ENCODE measurements around the gene SCARB2. TPM values are rescaled to one million over a fixed set of nuclear protein-coding genes. Genes with fewer than 3 reads are reported as not detected.

SCARB2 gene
- total and polyA plus RNA-seq, 2 donors = 34.7 to 46.6 TPM

DNA sequence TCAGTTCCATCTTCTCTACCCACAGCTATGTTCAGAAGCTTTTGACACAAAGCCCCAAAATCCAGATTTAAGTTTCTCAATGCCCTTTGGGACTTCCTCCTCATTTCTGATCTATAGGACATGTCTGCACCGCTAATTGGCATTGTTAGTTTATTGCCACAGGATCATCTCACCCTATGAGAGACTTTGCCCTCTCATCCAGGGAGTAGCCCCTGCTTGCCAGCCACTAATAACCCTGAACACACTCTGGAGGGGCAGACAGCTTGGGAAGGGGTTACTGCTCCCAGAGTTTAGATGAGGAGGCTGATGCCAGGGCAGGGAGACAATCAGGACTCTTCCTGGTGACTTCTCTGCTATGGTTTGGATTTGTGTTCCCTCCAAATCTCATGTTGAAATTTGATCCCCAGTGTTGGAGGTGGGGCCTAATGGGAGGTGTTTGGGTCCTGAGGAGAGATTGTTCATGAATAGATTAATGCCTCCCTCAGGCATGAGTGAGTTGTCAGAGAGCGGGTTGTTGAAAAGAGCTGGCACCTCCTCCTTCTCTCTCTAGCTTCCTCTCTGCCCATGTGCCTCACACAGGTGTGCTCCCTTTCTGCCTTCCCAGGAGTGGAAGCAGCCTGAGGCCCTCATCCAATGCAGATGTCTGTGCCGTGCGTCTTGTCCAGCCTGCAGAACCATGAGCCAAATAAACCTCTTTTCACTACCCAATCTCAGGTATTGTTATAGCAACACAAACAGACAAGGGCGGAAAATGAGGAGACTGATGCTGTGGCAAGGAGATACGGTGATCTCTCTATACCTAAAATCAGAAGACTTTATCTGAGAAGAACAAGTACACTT, 3.6 kb upstream of the SCARB2 start:
- no peak for DNase-seq (ENCODE audit: low read depth in 6 of 9, low spot score in 9 of 9)
- 97% methylated on average over 6 of the region's 6 CpGs for WGBS
- H3K4me1 ChIP-seq (ENCODE audit: control insufficient read depth in 2 of 2, insufficient read depth in 2 of 2, low read length in 2 of 2) = peaks cover 20 to 22% of the 10 kb centered on the region in 2 donors

DNA sequence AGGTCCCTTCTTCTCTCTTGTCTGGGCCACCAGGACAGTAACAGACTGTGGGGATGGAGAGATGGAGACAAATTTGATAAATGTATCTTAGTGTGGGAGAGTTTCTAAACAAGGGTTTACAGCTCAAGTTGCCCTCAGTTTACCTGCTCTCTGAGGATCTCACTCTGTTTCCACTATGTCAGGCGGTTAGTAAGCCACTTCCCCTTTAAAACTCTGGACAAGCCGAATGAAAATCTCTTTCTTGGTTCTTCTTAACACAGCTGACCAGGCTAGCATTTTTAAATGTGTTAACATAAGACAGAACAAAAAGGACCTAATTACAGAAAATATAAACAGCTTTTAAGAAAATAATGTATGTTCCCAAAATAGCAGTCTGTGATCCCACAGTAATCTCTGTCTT, 2.9 kb upstream of the SCARB2 start:
- no peak overlapping the region for H3K4me3 ChIP-seq (ENCODE audit: low read length in 2 of 2)
- 95% methylated on average over 2 of the region's 2 CpGs for WGBS
- H3K4me1 ChIP-seq (ENCODE audit: control insufficient read depth in 2 of 2, insufficient read depth in 2 of 2, low read length in 2 of 2) = peaks cover 20 to 24% of the 10 kb centered on the region in 2 donors
- H3K27me3 ChIP-seq (ENCODE audit: control insufficient read depth in 2 of 2, insufficient read depth in 1 of 2, low read length in 1 of 2) = peaks cover 3 to 34% of the 10 kb centered on the region in 2 donors
- no peak for DNase-seq (ENCODE audit: low read depth in 6 of 9, low spot score in 9 of 9)
- H3K36me3 ChIP-seq (ENCODE audit: control insufficient read depth in 2 of 2, insufficient read depth in 2 of 2, low read length in 1 of 2) = no peaks in the 10 kb centered on the region
- no peak overlapping the region for H3K27ac ChIP-seq (ENCODE audit: low read depth in 1 of 2, low read length in 1 of 2)
- H3K9me3 ChIP-seq (ENCODE audit: control insufficient read depth in 2 of 2, insufficient read depth in 1 of 2, low read length in 1 of 2) = peaks cover 0 to 2% of the 10 kb centered on the region in 2 donors

More for the DNA sequence above, 3.6 kb upstream of the SCARB2 start:
- Histone ChIP-seq H3K9me3 (ENCODE audit: control insufficient read depth in 2 of 2, insufficient read depth in 1 of 2, low read length in 1 of 2) (peaks cover 0 to 2% of the 10 kb centered on the region in 2 donors), H3K27ac (ENCODE audit: low read depth in 1 of 2, low read length in 1 of 2) (no peak overlapping the region), H3K27me3 (ENCODE audit: control insufficient read depth in 2 of 2, insufficient read depth in 1 of 2, low read length in 1 of 2) (peaks cover 3 to 28% of the 10 kb centered on the region in 2 donors), H3K36me3 (ENCODE audit: control insufficient read depth in 2 of 2, insufficient read depth in 2 of 2, low read length in 1 of 2) (no peaks in the 10 kb centered on the region), H3K4me3 (ENCODE audit: low read length in 2 of 2) (no peak overlapping the region)

DNA sequence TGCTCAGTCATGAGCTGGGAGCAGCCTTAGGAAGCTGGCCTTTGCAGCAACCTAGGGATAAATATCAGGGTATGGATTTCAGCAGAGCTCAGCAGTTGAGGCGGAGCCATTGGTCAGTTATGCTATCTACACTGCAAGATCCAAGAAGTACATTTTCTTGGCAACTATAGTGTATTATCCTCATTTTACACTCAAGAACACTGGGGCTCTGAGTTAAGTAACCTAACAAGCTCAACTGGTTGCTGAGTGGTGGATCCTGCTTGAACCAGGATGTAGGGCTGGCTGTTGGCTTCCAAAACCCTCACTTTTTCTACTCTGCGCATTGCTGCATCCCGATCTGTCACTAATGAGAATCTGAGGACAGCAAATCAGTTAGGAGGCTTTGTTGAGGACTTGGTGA, 1.5 kb upstream of the SCARB2 start:
- peaks cover 0 to 2% of the 10 kb centered on the region in 2 donors for H3K9me3 ChIP-seq (ENCODE audit: control insufficient read depth in 2 of 2, insufficient read depth in 1 of 2, low read length in 1 of 2)
- H3K27ac ChIP-seq (ENCODE audit: low read depth in 1 of 2, low read length in 1 of 2) = no peak overlapping the region
- peaks cover 3 to 34% of the 10 kb centered on the region in 2 donors for H3K27me3 ChIP-seq (ENCODE audit: control insufficient read depth in 2 of 2, insufficient read depth in 1 of 2, low read length in 1 of 2)
- H3K36me3 ChIP-seq (ENCODE audit: control insufficient read depth in 2 of 2, insufficient read depth in 2 of 2, low read length in 1 of 2) = no peaks in the 10 kb centered on the region
- H3K4me1 ChIP-seq (ENCODE audit: control insufficient read depth in 2 of 2, insufficient read depth in 2 of 2, low read length in 2 of 2) = peaks cover 20 to 25% of the 10 kb centered on the region in 2 donors
- 96% methylated on average over 3 of the region's 3 CpGs for WGBS
- H3K4me3 ChIP-seq (ENCODE audit: low read length in 2 of 2) = no peak overlapping the region
- DNase-seq (ENCODE audit: low read depth in 6 of 9, low spot score in 9 of 9) = no peak

DNA sequence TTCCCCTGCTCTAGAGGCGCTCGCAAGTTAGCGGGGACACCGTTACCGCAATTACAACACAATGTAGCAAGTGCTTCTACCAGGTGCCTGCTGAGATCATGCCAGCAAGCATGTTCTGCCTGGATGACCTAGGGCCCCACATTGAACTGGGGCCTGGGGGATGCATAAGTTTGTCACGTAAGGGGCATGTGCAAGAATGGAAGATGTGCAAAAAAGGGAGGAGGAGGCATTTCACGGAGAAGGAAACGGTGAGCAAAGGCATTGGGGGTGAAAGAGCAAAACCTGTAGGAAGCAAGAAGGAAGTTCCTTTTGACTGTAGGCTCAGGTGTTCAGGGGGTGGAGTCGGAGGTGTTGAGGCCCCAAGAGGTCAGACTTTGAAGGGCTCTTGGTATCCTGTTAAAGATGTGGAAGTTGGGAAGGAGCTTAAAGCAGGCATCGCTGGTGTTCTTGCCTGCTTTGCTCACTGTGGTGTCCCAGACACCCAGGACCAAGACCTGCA, 602 bp upstream of the SCARB2 start:
- Histone ChIP-seq H3K4me1 (ENCODE audit: control insufficient read depth in 2 of 2, insufficient read depth in 2 of 2, low read length in 2 of 2) (peaks cover 20 to 25% of the 10 kb centered on the region in 2 donors), H3K27ac (ENCODE audit: low read depth in 1 of 2, low read length in 1 of 2) (peak overlapping the region; percentile 61 to 72)

DNA sequence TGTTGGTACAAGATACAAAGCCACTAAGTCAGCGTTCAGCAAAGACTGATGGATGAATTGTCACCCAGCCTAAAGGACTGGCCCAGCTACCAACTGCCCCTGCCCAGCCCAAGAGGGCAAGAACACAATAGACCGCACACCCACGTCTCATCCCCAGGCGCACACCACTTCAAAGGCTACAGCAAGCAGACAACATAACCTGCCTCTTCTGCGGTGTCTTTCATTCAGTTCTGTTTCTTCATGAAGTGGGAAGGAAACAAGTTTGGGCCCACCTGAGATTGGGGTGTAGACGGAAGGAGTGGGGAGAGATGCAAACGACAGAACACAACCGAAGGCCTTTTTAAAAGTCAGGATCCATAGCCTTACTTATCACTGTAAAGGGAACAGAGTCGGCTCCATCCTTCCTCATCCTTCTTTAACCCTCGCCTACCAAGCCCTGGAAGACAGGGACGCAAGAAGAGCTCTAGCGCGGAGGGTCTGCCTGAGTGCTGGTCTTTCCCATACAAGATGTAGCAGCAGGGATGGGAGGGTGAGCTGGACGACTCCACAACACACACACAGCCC, 691 bp downstream of the SCARB2 start:
- Histone ChIP-seq H3K27ac (ENCODE audit: low read depth in 1 of 2, low read length in 1 of 2) (peak overlapping the region; percentile 61 to 77), H3K9me3 (ENCODE audit: control insufficient read depth in 2 of 2, insufficient read depth in 1 of 2, low read length in 1 of 2) (peaks cover 0 to 2% of the 10 kb centered on the region in 2 donors), H3K27me3 (ENCODE audit: control insufficient read depth in 2 of 2, insufficient read depth in 1 of 2, low read length in 1 of 2) (peaks cover 3 to 34% of the 10 kb centered on the region in 2 donors), H3K4me1 (ENCODE audit: control insufficient read depth in 2 of 2, insufficient read depth in 2 of 2, low read length in 2 of 2) (peaks cover 26 to 33% of the 10 kb centered on the region in 2 donors), H3K4me3 (ENCODE audit: low read length in 2 of 2) (peak overlapping the region; percentile 51 to 65), H3K36me3 (ENCODE audit: control insufficient read depth in 2 of 2, insufficient read depth in 2 of 2, low read length in 1 of 2) (no peaks in the 10 kb centered on the region)
- WGBS = 2% methylated on average over 14 of the region's 14 CpGs
- DNase-seq (ENCODE audit: low read depth in 6 of 9, low spot score in 9 of 9) = peak in 7 of 9 donors; percentile 37 to 86 (median 54)

More for the DNA sequence above, 602 bp upstream of the SCARB2 start:
- WGBS = 9% methylated on average over 10 of the region's 10 CpGs
- peak overlapping the region; percentile 48 to 65 for H3K4me3 ChIP-seq (ENCODE audit: low read length in 2 of 2)
- H3K9me3 ChIP-seq (ENCODE audit: control insufficient read depth in 2 of 2, insufficient read depth in 1 of 2, low read length in 1 of 2) = peaks cover 0 to 2% of the 10 kb centered on the region in 2 donors
- peak in 6 of 9 donors; percentile 26 to 73 (median 42) for DNase-seq (ENCODE audit: low read depth in 6 of 9, low spot score in 9 of 9)
- no peaks in the 10 kb centered on the region for H3K36me3 ChIP-seq (ENCODE audit: control insufficient read depth in 2 of 2, insufficient read depth in 2 of 2, low read length in 1 of 2)
- peaks cover 3 to 34% of the 10 kb centered on the region in 2 donors for H3K27me3 ChIP-seq (ENCODE audit: control insufficient read depth in 2 of 2, insufficient read depth in 1 of 2, low read length in 1 of 2)

DNA sequence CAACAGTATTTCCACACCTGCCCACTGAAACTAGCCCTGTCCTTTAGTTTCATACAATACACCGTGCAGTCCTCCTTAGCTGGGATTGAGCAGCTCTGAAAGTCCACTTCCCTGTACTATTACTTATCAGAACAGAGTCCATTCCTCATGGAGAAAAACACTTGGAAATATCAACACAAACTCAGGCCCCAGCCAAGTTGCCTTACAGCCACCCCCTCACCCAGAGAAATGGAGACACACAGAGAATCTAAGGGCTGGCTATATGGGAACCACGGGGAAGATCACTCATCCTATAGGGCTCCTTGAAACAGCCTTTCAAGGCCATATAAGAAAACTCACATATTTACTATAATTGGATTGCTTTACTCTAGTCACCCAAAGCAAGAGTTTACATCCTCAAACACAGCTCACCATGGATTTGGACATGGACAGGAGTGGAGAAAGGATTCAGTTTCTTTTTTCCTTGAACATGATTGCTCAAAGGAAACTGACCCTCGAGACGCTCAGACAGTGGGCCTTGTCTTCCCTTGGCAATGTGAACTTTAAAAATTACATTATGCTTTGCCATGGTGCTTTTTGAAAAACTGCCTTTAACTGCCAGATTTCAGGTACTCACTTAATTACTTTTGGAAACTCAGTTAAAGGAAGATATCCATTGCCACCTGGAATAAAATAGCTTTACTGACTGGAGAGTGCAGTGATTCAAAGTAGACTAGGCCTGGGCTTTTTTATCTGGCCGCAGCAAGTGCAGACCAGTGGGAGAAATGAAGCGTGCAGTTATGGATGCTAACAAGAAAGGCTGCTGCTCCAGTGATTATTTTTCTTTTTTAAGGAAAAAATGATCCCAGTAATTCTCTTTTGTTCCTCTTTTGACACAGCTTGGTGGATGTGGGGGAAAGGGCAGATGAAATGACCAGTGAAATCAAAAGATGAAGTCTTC, 1.6 kb downstream of the SCARB2 start:
- peak overlapping the region; percentile 61 to 77 for H3K27ac ChIP-seq (ENCODE audit: low read depth in 1 of 2, low read length in 1 of 2)
- peaks cover 0 to 2% of the 10 kb centered on the region in 2 donors for H3K9me3 ChIP-seq (ENCODE audit: control insufficient read depth in 2 of 2, insufficient read depth in 1 of 2, low read length in 1 of 2)
- peaks cover 3 to 34% of the 10 kb centered on the region in 2 donors for H3K27me3 ChIP-seq (ENCODE audit: control insufficient read depth in 2 of 2, insufficient read depth in 1 of 2, low read length in 1 of 2)
- H3K4me1 ChIP-seq (ENCODE audit: control insufficient read depth in 2 of 2, insufficient read depth in 2 of 2, low read length in 2 of 2) = peaks cover 26 to 33% of the 10 kb centered on the region in 2 donors
- no peak for DNase-seq (ENCODE audit: low read depth in 6 of 9, low spot score in 9 of 9)
- H3K4me3 ChIP-seq (ENCODE audit: low read length in 2 of 2) = peak overlapping the region; percentile 51 to 65
- H3K36me3 ChIP-seq (ENCODE audit: control insufficient read depth in 2 of 2, insufficient read depth in 2 of 2, low read length in 1 of 2) = no peaks in the 10 kb centered on the region
- WGBS = 86% methylated on average over 6 of the region's 6 CpGs

DNA sequence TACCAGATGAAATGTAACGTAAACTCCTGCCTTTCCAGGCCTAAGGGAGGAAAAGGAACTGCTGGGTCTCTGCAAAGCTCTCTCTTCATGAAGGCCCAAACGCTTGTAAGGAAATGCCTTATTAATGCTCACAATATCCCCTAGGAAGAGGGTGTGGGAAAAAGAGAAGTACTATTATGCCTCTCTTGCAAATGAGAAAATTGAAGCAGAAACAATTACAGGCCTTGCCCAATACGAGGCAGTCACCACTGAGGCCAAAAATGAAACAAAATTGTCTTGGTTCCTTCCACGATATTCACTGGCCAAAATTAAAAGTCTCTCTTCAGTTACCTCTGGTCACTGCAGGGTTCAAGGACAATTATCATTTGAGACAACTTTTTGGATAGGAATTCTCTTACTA, 3.2 kb downstream of the SCARB2 start:
- Histone ChIP-seq H3K4me1 (ENCODE audit: control insufficient read depth in 2 of 2, insufficient read depth in 2 of 2, low read length in 2 of 2) (peaks cover 26 to 33% of the 10 kb centered on the region in 2 donors), H3K27ac (ENCODE audit: low read depth in 1 of 2, low read length in 1 of 2) (no peak overlapping the region), H3K4me3 (ENCODE audit: low read length in 2 of 2) (no peak overlapping the region), H3K9me3 (ENCODE audit: control insufficient read depth in 2 of 2, insufficient read depth in 1 of 2, low read length in 1 of 2) (peaks cover 0 to 2% of the 10 kb centered on the region in 2 donors), H3K27me3 (ENCODE audit: control insufficient read depth in 2 of 2, insufficient read depth in 1 of 2, low read length in 1 of 2) (peaks cover 3 to 25% of the 10 kb centered on the region in 2 donors), H3K36me3 (ENCODE audit: control insufficient read depth in 2 of 2, insufficient read depth in 2 of 2, low read length in 1 of 2) (no peaks in the 10 kb centered on the region)
- WGBS = 90% methylated on average over 4 of the region's 4 CpGs
- no peak for DNase-seq (ENCODE audit: low read depth in 6 of 9, low spot score in 9 of 9)

DNA sequence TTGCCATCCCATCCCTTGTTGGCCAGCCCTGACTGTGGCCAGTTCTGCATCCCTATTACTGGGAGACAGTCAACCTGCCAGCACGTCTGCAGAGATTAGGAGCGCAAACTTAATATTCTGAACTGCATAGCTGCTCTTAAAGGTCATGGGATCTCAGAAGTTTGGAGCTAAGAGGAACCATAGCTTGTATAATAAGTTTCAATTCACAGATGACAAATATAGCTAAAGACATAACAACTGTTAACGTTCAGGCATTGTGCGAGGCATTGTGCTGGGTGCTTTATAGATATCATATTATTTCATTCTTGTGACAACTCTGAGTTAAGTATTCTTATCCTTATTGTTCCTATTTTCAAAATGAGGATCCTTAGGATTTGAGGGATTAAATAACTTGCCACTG, 3.7 kb downstream of the SCARB2 start:
- no peak for DNase-seq (ENCODE audit: low read depth in 6 of 9, low spot score in 9 of 9)
- no peak overlapping the region for H3K4me3 ChIP-seq (ENCODE audit: low read length in 2 of 2)
- H3K4me1 ChIP-seq (ENCODE audit: control insufficient read depth in 2 of 2, insufficient read depth in 2 of 2, low read length in 2 of 2) = peaks cover 24 to 33% of the 10 kb centered on the region in 2 donors
- peaks cover 2 to 21% of the 10 kb centered on the region in 2 donors for H3K27me3 ChIP-seq (ENCODE audit: control insufficient read depth in 2 of 2, insufficient read depth in 1 of 2, low read length in 1 of 2)
- WGBS = 78% methylated on average over 4 of the region's 4 CpGs
- H3K36me3 ChIP-seq (ENCODE audit: control insufficient read depth in 2 of 2, insufficient read depth in 2 of 2, low read length in 1 of 2) = no peaks in the 10 kb centered on the region
- H3K9me3 ChIP-seq (ENCODE audit: control insufficient read depth in 2 of 2, insufficient read depth in 1 of 2, low read length in 1 of 2) = peaks cover 0 to 2% of the 10 kb centered on the region in 2 donors
- no peak overlapping the region for H3K27ac ChIP-seq (ENCODE audit: low read depth in 1 of 2, low read length in 1 of 2)

Measured in thymus (tissue), 11 donors.